Upper lobe of left lung (tissue), 6 donors: ENCODE measurements around the gene RYR3. TPM values are rescaled to one million over a fixed set of nuclear protein-coding genes. Genes with fewer than 3 reads are reported as not detected.

Source experiments
- ATAC-seq, 2 donors: fragments of 200-7000 bp; cut with Tn5 transposase; one replicate each; pipeline ENCODE4 v1.9.1; 2022; ENCODE audit warnings: mild to moderate bottlenecking in 2 of 2, moderate library complexity in 2 of 2; ENCODE audit not compliant: low FRiP score in 2 of 2
- DNase-seq, 2 donors: peaks; one replicate each; pipeline ENCODE4 v3.0.0-alpha.2; 2019 to 2020
- H3K27ac ChIP-seq, 4 donors: fragments of 200-600 bp; sonication (generic); one replicate each; pipeline ENCODE4 v1.5.1; 2016 to 2019
- H3K27me3 ChIP-seq, 4 donors: fragments of 200-600 bp; sonication (generic); one replicate each; pipeline ENCODE4 v1.5.1; 2017 to 2019
- H3K36me3 ChIP-seq, 4 donors: fragments of 200-600 bp; sonication (generic); one replicate each; pipeline ENCODE4 v1.5.1; 2016 to 2019
- H3K4me1 ChIP-seq, 4 donors: fragments of 200-600 bp; sonication (generic); one replicate each; pipeline ENCODE4 v1.5.1; 2018 to 2019
- H3K4me3 ChIP-seq, 4 donors: fragments of 200-600 bp; sonication (generic); one replicate each; pipeline ENCODE4 v1.5.1; 2017 to 2019; ENCODE audit warnings: mild to moderate bottlenecking in 2 of 4, moderate library complexity in 1 of 4
- H3K9me3 ChIP-seq, 4 donors: fragments of 200-600 bp; sonication (generic); one replicate each; pipeline ENCODE4 v1.5.1; 2018 to 2019
- CTCF ChIP-seq, 6 experiments: fragments of 450-650 bp in 4 of 6; fragments of 200-600 bp in 2 of 6; sonication (generic) in 2 of 6; IDR thresholded peaks; one replicate each; pipeline ENCODE4 v1.5.1; 2016 to 2019; ENCODE audit warnings: antibody characterized with exemption in 6 of 6
- EP300 ChIP-seq, 4 donors: sonication (generic); formaldehyde crosslinking; IDR thresholded peaks; one replicate each; pipeline ENCODE4 v1.5.1; 2017; ENCODE audit warnings: antibody characterized with exemption in 4 of 4, control low read depth in 2 of 4
- POLR2A ChIP-seq, 4 donors: fragments of 450-650 bp; IDR thresholded peaks; one replicate each; pipeline ENCODE4 v1.5.1; 2016 to 2017; ENCODE audit warnings: antibody characterized with exemption in 4 of 4, mild to moderate bottlenecking in 2 of 4
- POLR2AphosphoS5 ChIP-seq, 2 donors: sonication (generic); formaldehyde crosslinking; IDR thresholded peaks; one replicate each; pipeline ENCODE4 v1.5.1; 2017; ENCODE audit warnings: antibody characterized with exemption in 2 of 2
- WGBS, 2 donors: methylation state at CpG; one replicate each; pipeline ENCODE4 v1.1.5; 2017 to 2018; 5-methylcytosine and 5-hydroxymethylcytosine counted together
- total RNA-seq, 6 donors: library from RNA; depleted of rRNA in 4 of 6; stranded (reverse); fragments of >200 nt in 4 of 6; gene quantifications; one replicate each; pipeline versions ENCODE4 v1.1.0 to v1.2.1, GENCODE V29; 2016 to 2021
- donor health status: DM: no; HTN: no; CAD: no; lungs with moderate emphysema.
- donor health status: DM: no; HTN: yes; CAD: no; lungs with severe emphysema.

The RYR3 gene
- total RNA-seq, 6 donors from 2014 or later, result under 0.01 to 0.34 (median 0.15) TPM

GRCh38 chr15:33846862-33847261, 536.1 kb downstream of the RYR3 start:
- H3K27ac ChIP-seq, result no peak overlapping the region
- H3K9me3 ChIP-seq, result no peaks in the 10 kb centered on the region
- ATAC-seq (no peak), DNase-seq (no peak)
- H3K4me3 ChIP-seq, result no peak overlapping the region
- 73 to 83% methylated on average over 6 of the region's 6 CpGs for WGBS, 2 donors
- H3K36me3 ChIP-seq, result no peaks in the 10 kb centered on the region
- H3K4me1 ChIP-seq, result no peaks in the 10 kb centered on the region
- no peak for TF ChIP-seq POLR2AphosphoS5 (IDR thresholded peaks at IDR 0.05)
- no peaks in the 10 kb centered on the region for H3K27me3 ChIP-seq

GRCh38 chr15:33848011-33848410, 537.2 kb downstream of the RYR3 start:
- H3K9me3 ChIP-seq, result no peaks in the 10 kb centered on the region
- H3K4me1 ChIP-seq, result no peaks in the 10 kb centered on the region
- ATAC-seq (no peak), DNase-seq (no peak)
- no peak overlapping the region for H3K27ac ChIP-seq
- H3K36me3 ChIP-seq, result no peaks in the 10 kb centered on the region
- no peak for TF ChIP-seq POLR2A (IDR thresholded peaks at IDR 0.05)
- TF ChIP-seq POLR2AphosphoS5 (IDR thresholded peaks at IDR 0.05), result no peak
- TF ChIP-seq EP300 (IDR thresholded peaks at IDR 0.05), result no peak
- no peak for TF ChIP-seq CTCF (IDR thresholded peaks at IDR 0.05)
- 76 to 79% methylated on average over 3 of the region's 3 CpGs for WGBS, 2 donors
- no peak overlapping the region for H3K4me3 ChIP-seq
- no peaks in the 10 kb centered on the region for H3K27me3 ChIP-seq

GRCh38 chr15:33851079-33851478, 540.3 kb downstream of the RYR3 start:
- Histone ChIP-seq H3K4me1 (no peaks in the 10 kb centered on the region), H3K27ac (no peak overlapping the region), H3K4me3 (no peak overlapping the region), H3K36me3 (no peaks in the 10 kb centered on the region), H3K27me3 (no peaks in the 10 kb centered on the region), H3K9me3 (no peaks in the 10 kb centered on the region)
- WGBS, 2 donors, result 74 to 92% methylated on average over 1 of the region's 1 CpG
- DNase-seq, result no peak
- ATAC-seq, result no peak
- TF ChIP-seq POLR2AphosphoS5 (IDR thresholded peaks at IDR 0.05), result no peak
- TF ChIP-seq EP300 (IDR thresholded peaks at IDR 0.05), result no peak
- TF ChIP-seq POLR2A (IDR thresholded peaks at IDR 0.05), result no peak
- no peak for TF ChIP-seq CTCF (IDR thresholded peaks at IDR 0.05)

GRCh38 chr15:33852094-33852493, 541.3 kb downstream of the RYR3 start:
- no peak overlapping the region for H3K4me3 ChIP-seq
- H3K27ac ChIP-seq, result no peak overlapping the region
- no peaks in the 10 kb centered on the region for H3K27me3 ChIP-seq
- H3K9me3 ChIP-seq, result no peaks in the 10 kb centered on the region
- no peaks in the 10 kb centered on the region for H3K4me1 ChIP-seq
- 78 to 85% methylated on average over 1 of the region's 1 CpG for WGBS, 2 donors
- H3K36me3 ChIP-seq, result no peaks in the 10 kb centered on the region
- no peak for DNase-seq
- no peak for ATAC-seq
- TF ChIP-seq EP300 (IDR thresholded peaks at IDR 0.05) (no peak), POLR2A (IDR thresholded peaks at IDR 0.05) (no peak), CTCF (IDR thresholded peaks at IDR 0.05) (no peak), POLR2AphosphoS5 (IDR thresholded peaks at IDR 0.05) (no peak)

GRCh38 chr15:33852570-33852969, 541.8 kb downstream of the RYR3 start:
- H3K4me3 ChIP-seq, result no peak overlapping the region
- no peaks in the 10 kb centered on the region for H3K36me3 ChIP-seq
- no peaks in the 10 kb centered on the region for H3K9me3 ChIP-seq
- DNase-seq, result no peak
- peak in 1 of 2 donors; percentile 52 for ATAC-seq
- WGBS, 2 donors, result 91% methylated on average over 2 of the region's 2 CpGs
- no peaks in the 10 kb centered on the region for H3K4me1 ChIP-seq
- H3K27me3 ChIP-seq, result no peaks in the 10 kb centered on the region
- TF ChIP-seq CTCF (IDR thresholded peaks at IDR 0.05), result no peak
- TF ChIP-seq EP300 (IDR thresholded peaks at IDR 0.05), result no peak
- no peak for TF ChIP-seq POLR2A (IDR thresholded peaks at IDR 0.05)
- no peak for TF ChIP-seq POLR2AphosphoS5 (IDR thresholded peaks at IDR 0.05)
- H3K27ac ChIP-seq, result no peak overlapping the region
